D721Med (cell line): Measurements from ENCODE around the gene SLC6A8.

Source experiments
- DNase-seq: peaks from one replicate; pipeline ENCODE4 v3.0.0; 2011; ENCODE audit warnings: low spot score; ENCODE audit not compliant: insufficient read length
- FAIRE-seq: peaks from 2 replicates; lab custom pipeline; 2011; peaks lifted over from hg19 to GRCh38; lab: Jason Lieb, UNC
- TF ChIP-seq, protein P1 (sequence below): IDR thresholded peaks from 2 replicates; pipeline ENCODE4 v1.5.1; 2012; ENCODE audit warnings: mild to moderate bottlenecking, control low read depth; ENCODE audit not compliant: insufficient read depth; ENCODE audit errors: missing control alignments

The SLC6A8 gene

DNA sequence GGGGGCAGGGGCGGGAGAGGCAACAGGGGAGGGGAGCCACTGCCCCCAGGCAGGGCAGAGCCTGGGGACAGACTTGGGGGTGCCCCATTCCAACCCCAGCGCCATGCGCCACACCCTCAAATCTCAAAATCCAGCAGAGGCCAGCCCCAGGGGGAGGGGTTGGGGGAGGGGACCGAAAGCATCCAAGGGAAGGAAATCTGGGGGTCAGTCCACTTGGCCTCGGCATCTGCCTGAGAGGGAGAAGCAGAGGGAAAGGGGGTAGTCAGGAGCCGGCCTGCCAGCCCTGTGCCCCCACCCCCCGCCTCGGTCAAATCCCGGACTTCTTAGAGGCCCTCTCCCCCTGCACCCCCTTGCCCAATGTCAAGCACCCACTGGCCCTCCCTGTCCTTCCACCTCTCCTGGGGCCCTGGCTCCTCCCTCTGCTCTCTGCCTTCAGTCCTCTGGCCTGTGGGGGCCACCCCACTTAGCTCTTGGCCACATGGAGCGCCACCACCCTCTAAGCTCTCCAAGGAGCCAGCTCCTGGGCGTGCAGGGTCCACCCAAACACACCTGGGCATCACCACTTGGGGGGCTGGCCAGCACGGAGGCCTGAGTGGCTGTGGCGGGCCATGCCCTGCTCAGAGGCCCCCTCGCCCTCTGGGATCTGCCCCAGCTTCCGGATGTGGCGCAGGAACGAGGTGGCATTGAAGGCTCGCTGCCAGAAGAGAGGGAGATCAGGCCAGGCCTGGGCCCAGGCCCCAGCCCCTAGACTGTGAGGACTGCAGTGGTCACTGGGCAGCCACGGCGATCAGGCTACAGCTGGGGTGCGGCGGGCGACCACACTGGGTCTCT lies 17.6 kb upstream of the SLC6A8 start:
- DNase-seq (no peak), FAIRE-seq (no peak)
- TF ChIP-seq, protein P1, sequence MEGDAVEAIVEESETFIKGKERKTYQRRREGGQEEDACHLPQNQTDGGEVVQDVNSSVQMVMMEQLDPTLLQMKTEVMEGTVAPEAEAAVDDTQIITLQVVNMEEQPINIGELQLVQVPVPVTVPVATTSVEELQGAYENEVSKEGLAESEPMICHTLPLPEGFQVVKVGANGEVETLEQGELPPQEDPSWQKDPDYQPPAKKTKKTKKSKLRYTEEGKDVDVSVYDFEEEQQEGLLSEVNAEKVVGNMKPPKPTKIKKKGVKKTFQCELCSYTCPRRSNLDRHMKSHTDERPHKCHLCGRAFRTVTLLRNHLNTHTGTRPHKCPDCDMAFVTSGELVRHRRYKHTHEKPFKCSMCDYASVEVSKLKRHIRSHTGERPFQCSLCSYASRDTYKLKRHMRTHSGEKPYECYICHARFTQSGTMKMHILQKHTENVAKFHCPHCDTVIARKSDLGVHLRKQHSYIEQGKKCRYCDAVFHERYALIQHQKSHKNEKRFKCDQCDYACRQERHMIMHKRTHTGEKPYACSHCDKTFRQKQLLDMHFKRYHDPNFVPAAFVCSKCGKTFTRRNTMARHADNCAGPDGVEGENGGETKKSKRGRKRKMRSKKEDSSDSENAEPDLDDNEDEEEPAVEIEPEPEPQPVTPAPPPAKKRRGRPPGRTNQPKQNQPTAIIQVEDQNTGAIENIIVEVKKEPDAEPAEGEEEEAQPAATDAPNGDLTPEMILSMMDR: no peak

DNA sequence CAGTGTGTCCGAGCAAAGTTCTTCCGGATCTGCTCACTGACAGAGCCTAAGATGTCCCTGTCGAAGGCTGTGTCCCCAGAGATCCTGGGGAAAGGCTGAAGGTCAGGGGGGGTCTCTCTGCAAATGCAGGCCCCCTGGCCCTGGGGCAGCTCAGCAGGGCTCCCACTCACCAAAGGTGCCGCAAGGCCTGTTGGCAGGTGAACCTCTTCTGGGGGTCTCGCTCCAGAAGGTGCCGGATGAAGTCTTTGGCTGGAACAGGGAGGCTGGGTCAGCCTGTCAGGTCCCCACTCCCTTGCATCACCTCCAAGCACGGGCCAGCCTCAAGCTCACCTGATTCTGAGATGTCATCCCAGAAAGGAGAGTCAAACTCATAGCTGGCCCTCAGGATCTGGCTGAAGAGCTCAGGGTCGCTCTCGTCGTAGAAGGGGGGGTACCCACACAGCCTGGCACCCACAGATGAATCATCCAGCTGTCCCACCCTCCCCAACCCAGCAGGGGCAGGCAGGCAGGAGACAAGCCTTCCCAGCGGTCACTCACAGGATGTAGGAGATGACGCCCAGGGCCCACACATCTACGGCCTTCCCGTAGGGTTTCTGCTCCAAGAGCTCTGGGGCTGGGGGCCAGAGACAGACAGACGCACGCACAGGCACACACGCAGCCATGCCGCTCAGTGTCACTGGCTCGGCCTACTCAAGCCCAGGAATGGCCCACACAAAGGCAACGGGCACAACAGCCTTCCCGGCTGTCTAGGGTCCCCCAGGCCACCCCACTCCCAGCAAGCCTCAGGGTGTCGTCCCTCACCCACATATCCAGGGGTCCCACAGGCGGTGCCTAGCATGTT lies 16.8 kb upstream of the SLC6A8 start:
- TF ChIP-seq, protein P1: no peak
- DNase-seq (no peak), FAIRE-seq (no peak)

DNA sequence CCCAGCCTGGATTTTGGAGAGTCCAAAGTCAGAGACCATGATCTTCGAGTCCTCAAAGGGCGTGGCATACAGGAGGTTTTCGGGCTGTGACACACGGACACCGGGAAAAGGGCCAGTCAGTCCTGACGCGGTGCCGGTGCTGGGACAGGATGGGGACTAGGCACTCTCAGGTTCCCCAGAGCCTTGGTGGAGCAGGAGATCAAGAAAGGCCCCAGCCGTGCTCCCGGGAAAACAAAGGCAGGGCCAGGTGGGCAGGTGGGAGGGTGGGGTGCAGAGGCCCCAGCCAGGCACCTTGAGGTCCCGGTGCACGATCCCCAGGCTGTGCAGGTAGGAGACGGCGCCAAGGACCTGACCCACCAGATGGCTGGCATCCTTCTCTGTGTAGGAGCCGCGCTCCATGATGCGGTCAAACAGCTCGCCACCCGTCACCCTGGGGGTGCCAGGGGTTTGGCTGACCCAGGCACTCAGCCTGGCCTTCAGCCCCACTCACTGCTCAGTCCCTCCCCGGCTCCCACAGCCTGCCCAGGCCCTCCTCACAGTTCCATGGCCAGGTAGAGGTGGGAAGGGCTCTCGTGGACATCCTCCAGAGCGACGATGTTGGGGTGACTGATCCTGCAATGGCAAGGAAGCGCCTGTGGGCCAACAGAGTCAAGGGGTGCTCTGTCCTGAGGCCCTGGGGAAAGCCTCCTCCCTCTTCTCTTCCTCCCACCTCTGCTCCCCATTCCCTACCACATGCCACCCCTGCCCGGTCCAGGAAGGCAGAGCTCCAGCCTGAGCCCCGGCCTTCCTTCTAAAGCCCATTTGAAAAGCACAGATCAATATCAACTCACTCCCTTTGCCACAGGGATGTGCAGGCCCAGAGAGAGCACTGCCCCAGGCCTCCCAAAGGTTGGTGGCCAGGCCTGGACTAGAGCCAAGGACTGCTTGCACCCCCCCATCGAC lies 15.9 kb upstream of the SLC6A8 start:
- FAIRE-seq (no peak), DNase-seq (no peak)
- TF ChIP-seq, protein P1: no peak

DNA sequence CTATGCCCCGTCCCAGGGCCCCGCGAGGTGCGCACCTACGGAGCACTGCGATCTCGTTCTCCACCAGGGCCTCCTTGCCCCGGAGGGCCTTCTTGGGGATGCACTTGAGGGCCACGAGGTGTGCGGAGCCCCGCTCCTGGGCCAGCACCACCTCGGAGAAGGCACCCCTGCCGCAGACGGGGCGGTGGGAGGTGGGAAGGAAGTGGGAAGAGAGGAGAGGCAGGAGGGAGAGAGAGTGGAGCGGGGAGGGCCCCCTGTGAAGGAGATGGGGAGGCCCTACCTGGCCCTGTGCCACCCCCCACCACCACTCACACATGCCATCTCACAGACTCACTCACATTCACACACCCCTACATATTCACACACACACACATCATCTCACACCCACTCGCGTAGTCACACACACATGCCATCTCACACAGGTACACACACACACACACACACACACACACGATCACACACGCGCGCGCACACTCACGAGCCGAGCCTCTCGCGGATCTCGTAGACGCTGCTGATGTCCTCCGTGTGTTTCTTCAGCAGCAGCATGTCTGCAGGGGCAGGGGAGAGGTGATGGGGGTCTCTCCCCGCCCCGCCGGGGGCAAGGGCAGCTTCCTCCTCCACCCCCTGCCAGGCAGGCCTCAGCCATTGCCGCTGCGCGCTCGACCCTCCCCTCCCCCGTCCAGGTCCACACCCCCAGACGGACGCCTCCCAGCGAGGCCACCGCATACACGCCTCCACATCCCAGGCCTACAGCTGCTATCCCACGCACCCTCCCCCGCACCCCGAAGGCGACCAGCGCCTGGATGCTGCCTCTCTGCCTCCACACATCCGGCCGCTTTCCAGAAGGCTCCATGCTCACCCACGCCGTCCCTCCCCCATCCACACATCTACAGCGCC lies 14.9 kb upstream of the SLC6A8 start:
- DNase-seq (no peak), FAIRE-seq (no peak)

DNA sequence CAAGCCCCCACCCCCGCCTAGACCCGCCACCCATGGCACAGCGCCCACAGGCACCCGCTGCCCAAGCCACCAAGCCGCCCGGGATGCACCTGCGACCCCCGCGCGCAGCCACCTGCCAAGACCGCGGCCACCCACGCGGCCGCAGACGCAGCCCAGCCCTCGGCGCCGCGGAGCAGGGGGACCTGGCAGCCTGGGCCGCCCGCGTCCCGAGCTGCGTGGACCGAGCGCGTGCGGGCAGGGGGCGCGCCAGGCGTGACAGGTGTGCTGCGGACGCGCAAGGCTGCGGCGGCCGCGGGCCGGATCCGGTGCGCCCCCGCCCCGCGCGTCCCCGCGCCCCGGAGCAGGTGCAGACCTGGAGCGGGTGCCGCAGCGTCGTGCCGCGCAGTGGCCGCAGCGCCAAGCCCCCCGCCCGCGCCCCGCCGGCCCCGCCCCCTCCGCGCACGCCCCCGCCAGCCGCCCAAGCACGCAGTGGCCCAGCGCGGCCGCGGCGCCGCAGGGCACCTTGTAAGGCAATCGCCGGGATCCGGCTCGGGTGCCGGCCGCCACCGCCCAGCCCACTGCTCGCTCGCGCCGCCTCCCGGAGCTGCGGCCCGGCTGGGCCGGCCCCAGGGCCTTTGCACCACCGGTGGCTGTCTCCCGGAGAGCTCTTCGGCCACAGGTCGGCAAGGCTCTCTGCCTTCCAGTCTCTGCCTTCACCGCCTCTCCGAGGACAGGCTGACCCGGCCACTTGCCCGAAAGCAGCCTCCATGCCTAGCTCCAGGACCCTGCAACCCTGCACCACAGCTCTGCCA lies 14.1 kb upstream of the SLC6A8 start, which contains the start of gene PNCK:
Gene PNCK, minus strand, starts transcription at position 386 of the 791 bp plus-strand sequence. CDS start 737 bp downstream, outside the sequence.
- DNase-seq (no peak), FAIRE-seq (no peak)
- TF ChIP-seq, protein P1: no peak

More for the DNA sequence above, 14.9 kb upstream of the SLC6A8 start:
- TF ChIP-seq, protein P1: no peak
